Endodermal cell (in vitro differentiated cells): ENCODE data around the gene TPD52L2. TPM values are rescaled to one million over a fixed set of nuclear protein-coding genes. Genes with fewer than 3 reads are reported as not detected.

Source experiments
- DNase-seq: peaks from one replicate; pipeline ENCODE4 v3.0.0-alpha.2; 2017
- H3K27ac ChIP-seq: 2 replicates; pipeline ENCODE4 v1.5.1; 2013; ENCODE audit warnings: mild to moderate bottlenecking, low read depth, low read length, moderate library complexity
- H3K27me3 ChIP-seq: 2 replicates; pipeline ENCODE4 v1.6.1; 2013; ENCODE audit warnings: mild to moderate bottlenecking, low read length, moderate library complexity; ENCODE audit not compliant: insufficient read depth, control insufficient read depth, poor library complexity, severe bottlenecking
- H3K36me3 ChIP-seq: 2 replicates; pipeline ENCODE4 v1.7.0; 2013; ENCODE audit warnings: mild to moderate bottlenecking, low read length, moderate library complexity; ENCODE audit not compliant: control insufficient read depth, insufficient read depth
- H3K4me1 ChIP-seq: one replicate; pipeline ENCODE4 v1.7.0; 2013; ENCODE audit warnings: low read length; ENCODE audit not compliant: control insufficient read depth, insufficient read depth
- H3K4me3 ChIP-seq: 2 replicates; pipeline ENCODE4 v1.5.1; 2013; ENCODE audit warnings: mild to moderate bottlenecking, low read length, moderate library complexity
- H3K9ac ChIP-seq: 2 replicates; pipeline ENCODE4 v1.6.1; 2013; ENCODE audit warnings: mild to moderate bottlenecking, low read length, moderate library complexity; ENCODE audit not compliant: poor library complexity, severe bottlenecking; ENCODE audit errors: extremely low read depth
- H3K9me3 ChIP-seq: 2 replicates; pipeline ENCODE4 v1.6.1; 2013; ENCODE audit warnings: mild to moderate bottlenecking, low read length, moderate library complexity; ENCODE audit not compliant: control insufficient read depth
- H3K27ac Mint-ChIP-seq: 2 replicates; pipeline ENCODE4 v1.8.0; 2020; ENCODE audit warnings: mixed read lengths
- H3K27me3 Mint-ChIP-seq: 2 replicates; pipeline ENCODE4 v1.8.0; 2021; ENCODE audit warnings: mild to moderate bottlenecking, mixed read lengths; ENCODE audit not compliant: insufficient read depth
- H3K36me3 Mint-ChIP-seq: 2 replicates; pipeline ENCODE4 v1.8.0; 2020; ENCODE audit warnings: low read depth, mixed read lengths
- H3K4me1 Mint-ChIP-seq: 2 replicates; pipeline ENCODE4 v1.8.0; 2020; ENCODE audit warnings: mixed read lengths
- H3K4me3 Mint-ChIP-seq: 2 replicates; pipeline ENCODE4 v1.8.0; 2020; ENCODE audit warnings: mild to moderate bottlenecking, moderate library complexity, mixed read lengths
- H3K9me3 Mint-ChIP-seq: 2 replicates; pipeline ENCODE4 v1.8.0; 2020; ENCODE audit warnings: mild to moderate bottlenecking, mixed read lengths
- WGBS, 2 experiments: methylation state at CpG; one replicate each; pipeline versions ENCODE4 v1.1.5 to v1.1.7; 2013; ENCODE audit warnings: missing lambda C conversion rate in 2 of 2, mixed read lengths in 1 of 2; ENCODE audit not compliant: insufficient coverage in 1 of 2, insufficient read length in 1 of 2; 5-methylcytosine and 5-hydroxymethylcytosine counted together
- total RNA-seq, 2 donors: library from RNA; stranded (reverse); fragmentation: NEBNext Ultra II Directional in 1 of 2; extraction: Animal tissue kit (Norgen Biotek cat#: 25700) in 1 of 2; gene quantifications; 2 replicates in 1 of 2; 3 replicates in 1 of 2; pipeline ENCODE4 v1.2.1, GENCODE V29; 2021
- TF ChIP-seq, protein P1 (sequence below): fragments of 200-600 bp; sonication (generic); conservative IDR thresholded peaks from 2 replicates; pipeline ENCODE4 v1.5.0; 2021; ENCODE audit warnings: antibody characterized with exemption, mild to moderate bottlenecking

Gene TPD52L2
- total RNA-seq, 2 donors from 2014 or later, result 68.3 to 85.2 TPM

DNA sequence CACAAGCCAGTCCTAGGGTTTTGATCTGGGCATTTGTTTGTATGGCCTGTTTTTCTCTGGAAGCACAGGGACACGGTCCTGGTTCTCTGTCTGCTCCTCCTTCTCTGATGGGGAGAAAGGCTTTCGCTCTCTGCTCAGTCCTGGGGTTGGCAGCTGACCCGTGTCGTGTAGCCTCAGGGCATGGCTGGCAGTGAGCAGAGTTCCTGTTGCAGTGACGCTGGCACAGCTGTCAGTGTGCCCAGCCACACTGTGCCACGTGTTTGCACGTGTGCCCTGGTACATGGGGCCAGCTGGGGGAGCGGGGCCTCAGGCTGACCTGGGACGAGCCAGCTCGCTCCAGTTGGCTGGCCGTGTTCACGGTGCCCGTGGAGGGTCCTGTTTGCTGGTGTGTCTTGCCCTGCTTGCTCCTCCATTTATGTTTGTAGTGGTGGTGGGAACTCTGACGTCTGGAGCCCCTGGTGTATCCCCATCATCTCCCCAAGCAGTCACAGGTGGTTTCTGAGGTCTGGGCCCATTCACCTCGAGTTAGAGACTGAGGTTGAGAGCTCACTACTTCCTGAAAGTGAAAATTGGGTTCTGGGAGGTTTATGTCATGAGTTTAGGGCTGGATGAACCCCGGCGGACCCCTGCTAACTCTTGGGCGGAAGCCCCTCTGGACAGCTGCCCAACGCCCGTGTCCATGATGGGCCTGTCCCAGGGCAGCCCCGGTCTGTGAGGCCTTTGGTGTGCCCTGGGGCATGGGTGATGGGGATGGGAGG, 19.6 kb downstream of the TPD52L2 start:
- H3K9me3 ChIP-seq, result no peaks in the 10 kb centered on the region
- H3K27me3 Mint-ChIP-seq, result no peaks in the 10 kb centered on the region
- H3K4me1 Mint-ChIP-seq, result no peaks in the 10 kb centered on the region
- 91 to 93% methylated on average over 6 to 21 of the region's 21 CpGs for WGBS, 2 experiments
- H3K9me3 Mint-ChIP-seq, result no peaks in the 10 kb centered on the region
- H3K36me3 ChIP-seq, result peaks cover 47% of the 10 kb centered on the region
- no peak overlapping the region for H3K9ac ChIP-seq
- no peaks in the 10 kb centered on the region for H3K27me3 ChIP-seq
- H3K27ac ChIP-seq, result no peak overlapping the region
- TF ChIP-seq, protein P1, sequence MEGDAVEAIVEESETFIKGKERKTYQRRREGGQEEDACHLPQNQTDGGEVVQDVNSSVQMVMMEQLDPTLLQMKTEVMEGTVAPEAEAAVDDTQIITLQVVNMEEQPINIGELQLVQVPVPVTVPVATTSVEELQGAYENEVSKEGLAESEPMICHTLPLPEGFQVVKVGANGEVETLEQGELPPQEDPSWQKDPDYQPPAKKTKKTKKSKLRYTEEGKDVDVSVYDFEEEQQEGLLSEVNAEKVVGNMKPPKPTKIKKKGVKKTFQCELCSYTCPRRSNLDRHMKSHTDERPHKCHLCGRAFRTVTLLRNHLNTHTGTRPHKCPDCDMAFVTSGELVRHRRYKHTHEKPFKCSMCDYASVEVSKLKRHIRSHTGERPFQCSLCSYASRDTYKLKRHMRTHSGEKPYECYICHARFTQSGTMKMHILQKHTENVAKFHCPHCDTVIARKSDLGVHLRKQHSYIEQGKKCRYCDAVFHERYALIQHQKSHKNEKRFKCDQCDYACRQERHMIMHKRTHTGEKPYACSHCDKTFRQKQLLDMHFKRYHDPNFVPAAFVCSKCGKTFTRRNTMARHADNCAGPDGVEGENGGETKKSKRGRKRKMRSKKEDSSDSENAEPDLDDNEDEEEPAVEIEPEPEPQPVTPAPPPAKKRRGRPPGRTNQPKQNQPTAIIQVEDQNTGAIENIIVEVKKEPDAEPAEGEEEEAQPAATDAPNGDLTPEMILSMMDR, result no peak
- no peak overlapping the region for H3K4me3 ChIP-seq
- no peak overlapping the region for H3K27ac Mint-ChIP-seq
- H3K36me3 Mint-ChIP-seq, result peaks cover 36% of the 10 kb centered on the region
- no peak for DNase-seq
- no peaks in the 10 kb centered on the region for H3K4me1 ChIP-seq
- H3K4me3 Mint-ChIP-seq, result no peak overlapping the region

DNA sequence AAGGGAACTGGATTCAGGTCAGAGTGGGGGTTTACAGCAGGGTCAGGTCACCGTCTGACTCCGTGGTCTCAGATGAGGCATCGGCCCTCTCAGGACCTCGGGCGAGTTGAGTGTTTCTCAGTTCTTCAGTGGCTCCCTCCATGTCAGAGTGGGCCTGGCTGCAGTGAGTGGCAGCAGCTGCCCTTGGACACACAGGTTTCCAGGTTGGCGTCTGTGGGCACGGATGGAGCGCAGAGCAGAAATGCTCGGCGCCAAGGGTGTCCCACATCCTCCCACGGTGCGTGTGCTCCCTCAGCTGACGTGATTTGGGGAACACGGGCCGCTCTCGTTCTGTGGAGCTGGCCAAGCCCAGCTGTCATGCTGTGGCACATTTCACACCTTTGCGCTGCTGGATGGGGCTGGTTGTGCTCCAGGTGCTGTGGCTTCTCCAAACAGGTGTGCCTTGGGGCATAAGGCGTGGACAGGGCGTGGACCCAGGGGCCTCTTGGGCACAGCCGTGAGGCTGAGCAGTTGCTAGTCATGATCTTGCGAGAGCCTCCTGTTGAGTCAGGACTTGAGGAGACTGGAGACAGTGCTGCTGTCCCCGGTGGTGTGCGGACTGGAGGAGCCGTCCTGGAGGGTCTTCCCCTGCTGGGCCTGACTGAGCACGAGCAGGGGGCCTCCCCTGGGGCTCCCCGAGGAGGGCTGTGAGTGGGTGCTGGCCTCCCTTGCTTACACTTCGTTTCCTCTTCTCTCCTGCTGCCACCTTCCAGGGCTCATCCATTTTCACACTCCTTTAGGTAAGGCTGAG, 20.4 kb downstream of the TPD52L2 start:
- H3K9me3 Mint-ChIP-seq, result no peaks in the 10 kb centered on the region
- TF ChIP-seq, protein P1, result no peak
- H3K36me3 ChIP-seq, result peaks cover 55% of the 10 kb centered on the region
- no peak overlapping the region for H3K4me3 ChIP-seq
- H3K36me3 Mint-ChIP-seq, result peaks cover 42% of the 10 kb centered on the region
- no peak overlapping the region for H3K4me3 Mint-ChIP-seq
- H3K9ac ChIP-seq, result no peak overlapping the region
- no peak for DNase-seq
- no peaks in the 10 kb centered on the region for H3K4me1 ChIP-seq
- H3K27me3 Mint-ChIP-seq, result no peaks in the 10 kb centered on the region
- WGBS, 2 experiments, result 96 to 97% methylated on average over 24 to 27 of the region's 27 CpGs
- H3K27me3 ChIP-seq, result no peaks in the 10 kb centered on the region
- H3K27ac Mint-ChIP-seq, result no peak overlapping the region
- H3K27ac ChIP-seq, result no peak overlapping the region
- H3K9me3 ChIP-seq, result no peaks in the 10 kb centered on the region
- H3K4me1 Mint-ChIP-seq, result no peaks in the 10 kb centered on the region

DNA sequence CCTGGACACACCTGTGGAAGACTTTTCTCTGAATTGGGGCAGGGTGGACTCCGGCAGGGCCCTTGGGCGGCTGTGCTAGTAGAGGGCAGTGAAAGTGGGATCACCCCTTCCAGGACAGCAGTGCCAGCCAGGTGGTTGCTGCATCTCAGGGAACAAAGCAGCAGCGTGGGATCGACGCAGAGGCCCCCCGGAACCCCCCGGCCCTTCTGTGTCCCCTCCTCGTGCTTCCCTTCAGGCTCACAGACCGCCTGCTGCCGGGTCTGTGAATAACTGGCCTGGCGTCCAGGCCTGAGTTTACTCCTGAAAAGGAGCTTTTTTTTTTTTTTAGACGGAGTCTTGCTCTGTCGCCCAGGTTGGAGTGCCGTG, 21.0 kb downstream of the TPD52L2 start:
- Mint-ChIP-seq H3K36me3 (peaks cover 46% of the 10 kb centered on the region), H3K4me3 (no peak overlapping the region), H3K27me3 (no peaks in the 10 kb centered on the region), H3K27ac (no peak overlapping the region), H3K9me3 (no peaks in the 10 kb centered on the region), H3K4me1 (no peaks in the 10 kb centered on the region)
- Histone ChIP-seq H3K4me3 (no peak overlapping the region), H3K27ac (no peak overlapping the region), H3K27me3 (no peaks in the 10 kb centered on the region), H3K9ac (no peak overlapping the region), H3K36me3 (peaks cover 58% of the 10 kb centered on the region), H3K9me3 (no peaks in the 10 kb centered on the region), H3K4me1 (no peaks in the 10 kb centered on the region)
- 92 to 95% methylated on average over 9 to 14 of the region's 14 CpGs for WGBS, 2 experiments
- DNase-seq, result no peak
- TF ChIP-seq, protein P1, result no peak
